NCI-H1417 (cell line): ENCODE measurements around the gene BCAR3.
"Not testable (repeated sequence)": the region's sequence is repeated elsewhere in the genome, so short reads cannot be mapped to it uniquely, and the experiment has no call there.

Source experiments
- DNase-seq, 3 experiments: peaks; one replicate each; lab custom pipeline; 2025; lab: John Stamatoyannopoulos, UW

Gene BCAR3

GRCh38 chr1:93668951-93669350 lies 12.7 kb downstream of the BCAR3 start:
- DNase-seq = no peak

- DNase-seq = no peak
Measured at GRCh38 chr1:93668121-93668520, 13.5 kb downstream of the BCAR3 start.

DNA sequence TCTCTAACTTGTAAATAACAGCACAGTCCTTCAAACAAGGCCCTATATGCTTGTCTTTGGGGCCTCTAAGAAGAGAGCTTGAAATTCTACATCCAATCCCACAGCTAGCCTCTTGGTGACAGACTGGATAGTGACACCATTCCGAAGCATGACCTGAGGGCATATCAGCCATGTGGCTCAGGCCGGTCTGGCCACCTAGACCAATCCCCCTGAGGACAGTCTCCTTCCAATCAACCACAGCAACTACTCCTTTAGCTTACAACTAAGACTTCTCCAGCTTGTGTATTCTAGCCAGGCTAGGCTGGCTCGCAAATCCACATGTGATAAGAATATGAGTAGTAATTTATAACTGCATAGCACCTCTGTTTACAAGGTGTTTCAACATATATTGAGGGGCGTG lies 14.0 kb downstream of the BCAR3 start:
- DNase-seq = no peak

GRCh38 chr1:93666613-93667384 lies 14.8 kb downstream of the BCAR3 start:
- peak in 1 of 3 experiments; percentile 1 for DNase-seq

DNA sequence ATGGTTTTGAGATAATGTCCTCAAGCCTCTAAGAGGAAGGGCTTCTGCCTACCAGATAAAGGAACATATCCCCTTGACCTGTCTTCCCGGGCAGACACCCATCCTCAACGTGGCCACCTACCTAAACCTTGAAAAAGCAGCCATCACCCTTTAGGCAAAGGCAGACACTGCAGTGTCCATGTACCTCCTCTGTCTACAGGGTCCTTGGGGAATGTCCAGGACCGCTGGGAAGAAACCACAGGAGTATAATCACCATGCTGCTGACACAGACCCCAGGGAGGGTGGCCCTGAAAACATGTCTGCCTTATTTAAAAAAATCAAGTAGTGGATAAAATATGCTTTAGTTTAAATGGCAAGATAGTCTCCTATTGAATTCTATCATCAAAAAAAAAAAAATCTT lies 16.6 kb downstream of the BCAR3 start:
- DNase-seq = no peak

DNA sequence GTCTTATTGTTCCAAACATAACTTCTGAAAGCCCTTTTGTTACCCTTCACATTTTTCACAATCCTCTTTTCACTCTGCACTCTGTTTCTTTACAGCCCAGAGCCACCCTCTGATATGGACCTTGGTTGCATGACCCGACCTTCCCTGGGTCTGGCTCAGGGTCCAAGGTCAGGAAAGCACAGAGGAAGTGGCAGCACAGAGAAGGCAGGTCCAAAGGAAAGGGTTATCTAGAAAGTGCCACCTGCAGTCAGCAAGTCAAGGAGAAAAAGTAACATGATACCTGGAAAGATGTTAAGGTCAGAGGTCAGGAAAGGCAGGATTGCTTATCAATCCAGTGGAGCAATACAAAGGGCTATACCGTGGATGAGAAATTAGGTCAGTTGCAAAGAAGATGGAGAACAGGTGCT lies 18.4 kb downstream of the BCAR3 start:
- no peak for DNase-seq

DNA sequence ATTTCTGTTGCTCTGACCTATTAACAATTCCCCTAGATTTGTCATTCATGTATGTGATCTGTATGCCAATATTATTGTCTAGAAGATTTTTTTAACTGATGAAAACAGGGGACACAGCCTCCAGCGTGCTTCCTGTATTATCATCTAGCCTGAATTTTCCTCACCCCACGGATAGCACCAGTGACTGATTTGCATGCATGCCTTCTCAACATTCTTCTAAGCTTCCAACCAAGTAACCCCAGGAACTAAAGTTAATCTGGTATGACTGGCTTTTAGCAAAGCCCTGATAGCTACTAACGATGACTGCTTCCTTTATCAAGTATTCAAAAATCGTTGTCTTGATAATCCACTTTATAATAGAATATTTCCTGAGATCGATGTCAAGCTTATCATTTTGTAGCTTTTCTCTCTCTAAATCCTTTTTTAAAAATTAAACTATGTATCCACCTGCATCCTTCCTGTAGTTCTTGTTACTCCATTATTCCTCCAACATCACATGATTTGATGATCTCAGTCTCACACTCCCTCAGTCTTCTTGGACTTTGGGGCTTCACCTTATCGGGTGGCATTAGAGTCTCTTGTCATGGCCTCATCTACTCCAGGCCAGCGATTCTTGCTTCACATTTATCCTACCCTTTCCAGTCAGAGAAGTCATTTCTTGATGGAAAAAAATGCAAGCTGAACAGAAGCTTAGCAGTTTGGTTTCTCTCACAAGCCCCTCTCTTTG lies 19.0 kb downstream of the BCAR3 start:
- DNase-seq = no peak

- DNase-seq = no peak
Measured at GRCh38 chr1:93661829-93662474, 19.7 kb downstream of the BCAR3 start.

GRCh38 chr1:93661341-93661740 lies 20.3 kb downstream of the BCAR3 start:
- not testable (repeated sequence) for DNase-seq

DNA sequence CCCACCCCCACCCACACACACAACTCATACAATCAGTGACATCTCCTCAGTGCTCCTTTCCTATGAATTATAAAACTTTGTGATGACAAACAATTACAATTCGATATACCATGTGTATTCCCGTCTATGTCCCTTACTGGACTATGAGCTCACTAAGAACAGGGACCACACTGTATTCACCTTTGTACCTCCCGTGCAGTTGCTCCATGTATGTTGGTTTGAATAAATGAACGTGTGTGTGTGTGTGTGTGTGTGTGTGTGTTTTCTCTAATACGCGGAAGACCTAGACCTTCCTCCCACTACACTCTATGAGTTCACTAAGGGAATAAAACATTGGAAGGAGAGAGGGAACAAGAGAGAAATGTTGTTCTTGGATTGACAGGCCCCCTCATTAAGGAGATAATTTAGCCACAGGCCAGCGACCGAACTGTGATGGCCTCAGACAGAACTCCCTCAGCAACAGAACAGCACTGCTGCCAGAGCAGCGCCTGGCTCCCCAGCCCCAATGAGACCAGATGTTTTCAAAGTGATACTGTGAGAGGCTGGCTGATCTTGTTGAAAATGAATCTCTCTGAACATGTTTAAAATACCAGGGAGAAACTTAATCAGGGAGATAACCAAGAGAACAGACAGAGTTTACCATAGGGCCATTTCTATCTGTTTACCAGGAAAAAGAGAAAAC lies 21.7 kb downstream of the BCAR3 start:
- no peak for DNase-seq

DNA sequence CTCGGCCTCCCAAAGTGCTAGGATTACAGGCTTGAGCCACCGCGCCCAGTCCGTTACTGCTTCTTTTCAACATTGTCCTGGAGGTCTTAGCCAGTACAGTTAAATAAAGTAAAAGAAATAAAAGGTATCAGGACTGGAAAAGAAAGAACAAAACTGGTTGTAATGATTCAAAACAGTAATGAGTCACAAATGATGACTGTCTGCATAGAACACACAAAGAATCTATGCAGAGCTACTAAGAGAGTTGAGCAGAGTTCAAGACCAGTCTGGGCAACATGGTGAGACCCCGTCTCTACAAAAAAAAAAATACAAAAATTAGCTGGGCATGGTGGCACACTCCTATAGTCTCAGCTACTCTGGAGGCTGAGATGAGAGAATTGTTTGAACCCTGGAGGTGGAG lies 23.4 kb downstream of the BCAR3 start:
- DNase-seq = no peak

DNA sequence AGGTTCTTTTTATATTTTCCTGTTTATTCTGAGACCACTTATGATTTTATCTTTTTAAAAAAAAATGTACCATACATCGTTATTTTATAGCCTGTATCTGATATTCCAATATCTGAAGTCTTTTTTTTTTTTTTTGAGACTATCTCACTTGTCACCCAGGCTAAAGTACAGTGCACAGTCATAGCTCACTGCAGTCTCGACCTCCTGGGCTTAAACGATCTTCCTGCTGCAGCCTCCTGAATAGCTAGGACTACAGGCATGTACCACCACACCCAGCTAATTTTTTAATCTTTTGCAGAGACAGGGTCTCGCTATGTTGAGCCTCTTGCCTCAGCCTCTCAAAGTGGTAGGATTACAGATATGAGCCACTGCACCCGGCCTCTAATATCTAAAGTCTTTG lies 25.1 kb downstream of the BCAR3 start:
- no peak for DNase-seq

GRCh38 chr1:93653656-93654055 lies 28.0 kb downstream of the BCAR3 start:
- no peak for DNase-seq

DNA sequence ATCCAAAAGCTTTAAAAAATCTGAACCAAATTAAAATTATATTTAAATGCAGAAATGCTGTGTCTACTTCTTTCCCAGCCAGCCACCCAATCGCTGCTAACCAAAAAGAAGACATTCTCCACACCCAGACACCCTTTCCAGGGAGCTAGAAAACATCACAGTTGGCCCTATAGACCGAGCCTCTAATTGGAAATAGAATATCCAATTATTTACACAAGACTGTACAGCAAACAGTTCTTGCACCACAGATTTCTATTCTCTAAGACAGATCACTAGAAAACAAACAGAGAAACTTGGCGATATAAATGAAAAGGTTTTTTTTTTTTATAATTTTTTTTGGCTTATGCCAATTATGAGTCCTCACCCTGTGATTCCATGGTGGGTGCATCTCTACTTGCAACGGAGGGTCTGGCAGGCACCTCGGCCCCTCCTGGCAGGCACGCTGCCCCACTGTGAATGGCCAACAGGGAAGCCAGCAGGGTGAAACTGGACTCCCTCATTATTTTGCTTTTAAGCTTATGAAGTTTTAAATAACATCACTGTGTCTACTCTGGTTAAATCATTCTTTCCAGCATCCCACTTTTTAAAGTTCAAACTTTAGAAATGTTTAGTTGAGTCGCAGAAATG lies 29.2 kb downstream of the BCAR3 start:
- DNase-seq = peak in 2 of 3 experiments; percentile 22 to 71

- no peak for DNase-seq
Measured at GRCh38 chr1:93651695-93652094, 29.9 kb downstream of the BCAR3 start.

GRCh38 chr1:93650159-93650558 lies 31.5 kb downstream of the BCAR3 start:
- not testable (repeated sequence) for DNase-seq

- no peak for DNase-seq
Measured at GRCh38 chr1:93649231-93649630, 32.4 kb downstream of the BCAR3 start.

GRCh38 chr1:93648656-93649055 lies 33.0 kb downstream of the BCAR3 start:
- no peak for DNase-seq

- no peak for DNase-seq
Measured at GRCh38 chr1:93641527-93641926, 40.1 kb downstream of the BCAR3 start.

DNA sequence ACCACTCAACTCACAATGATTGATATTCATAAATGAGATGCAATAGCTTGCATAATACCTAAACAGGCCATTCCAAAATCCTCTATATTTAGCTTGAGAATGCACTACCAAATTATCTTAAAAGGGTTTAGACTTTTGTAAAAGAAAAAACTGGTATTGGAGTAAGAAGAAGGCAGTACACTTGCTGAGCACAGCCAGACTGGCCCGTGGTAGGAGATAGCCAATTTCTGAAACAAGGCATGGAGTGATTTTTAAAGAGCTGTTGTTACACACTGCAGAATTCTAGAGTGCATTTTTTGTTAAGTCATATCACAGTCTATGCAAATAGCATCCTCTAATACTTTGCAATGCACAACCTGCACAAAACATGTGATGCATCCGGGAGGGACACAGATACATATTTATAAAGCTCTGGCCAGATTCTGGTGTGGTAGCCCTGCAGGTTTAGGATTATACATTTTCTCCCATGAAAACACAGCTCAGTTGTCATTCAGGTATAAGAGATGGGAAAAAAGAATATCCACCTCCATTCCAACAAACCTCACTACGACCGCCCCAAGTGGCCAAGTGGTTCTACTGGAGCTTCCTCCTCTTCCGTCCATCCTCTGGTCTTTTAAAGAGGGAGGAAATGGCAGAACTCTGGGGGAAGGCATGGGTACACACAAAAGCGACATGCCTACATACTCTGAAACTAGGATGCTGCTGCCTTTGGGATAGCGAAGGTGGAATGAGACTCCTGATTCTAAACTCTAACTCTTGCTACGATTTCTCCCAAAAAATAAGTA lies 40.8 kb downstream of the BCAR3 start:
- DNase-seq = no peak

DNA sequence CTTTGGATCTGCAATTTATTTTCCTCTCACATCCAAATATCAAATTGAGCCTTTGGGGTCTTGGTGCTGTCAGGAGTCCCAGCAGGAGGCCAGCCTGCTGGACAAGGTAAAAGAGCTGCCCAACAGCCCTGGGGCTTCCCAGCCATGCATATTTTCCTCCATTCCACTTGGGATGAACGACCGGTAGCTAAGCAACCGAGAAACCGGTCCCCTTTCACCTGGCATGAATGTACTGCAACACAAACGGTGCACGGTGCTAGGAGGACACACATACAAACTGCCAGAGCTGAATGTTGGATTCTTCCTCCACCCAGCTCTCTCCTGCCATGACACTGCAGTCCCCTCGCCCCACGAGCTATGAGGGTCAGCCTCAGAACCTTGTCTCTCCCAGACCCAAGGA lies 42.7 kb downstream of the BCAR3 start:
- peak in 2 of 3 experiments; percentile 40 to 79 for DNase-seq
